Thyroid gland (tissue), 4 donors: ENCODE data around the gene PLPPR5. TPM values are rescaled to one million over a fixed set of nuclear protein-coding genes. Genes with fewer than 3 reads are reported as not detected.

Experiments used
- DNase-seq, 2 donors: peaks; one replicate each; pipeline ENCODE4 v3.0.0-alpha.2; 2019
- H3K27ac ChIP-seq, 3 donors: fragments of 200-600 bp; sonication (generic); 1 replicate in 2 of 3; 2 replicates in 1 of 3; pipeline ENCODE4 v1.5.1; 2016 to 2019; ENCODE audit warnings: mild to moderate bottlenecking in 1 of 3, moderate library complexity in 1 of 3
- H3K27me3 ChIP-seq: fragments of 200-600 bp; sonication (generic); one replicate; pipeline ENCODE4 v1.5.1; 2019
- H3K36me3 ChIP-seq, 2 donors: fragments of 200-600 bp; sonication (generic); one replicate each; pipeline ENCODE4 v1.5.1; 2016 to 2019
- H3K4me1 ChIP-seq, 2 donors: fragments of 200-600 bp; sonication (generic); one replicate each; pipeline ENCODE4 v1.5.1; 2017 to 2019
- H3K4me3 ChIP-seq, 3 donors: fragments of 200-600 bp; sonication (generic); replicated peaks in 1 of 3; 1 replicate in 2 of 3; 2 replicates in 1 of 3; pipeline ENCODE4 v1.5.1; 2016; ENCODE audit warnings: mild to moderate bottlenecking in 1 of 3
- H3K9me3 ChIP-seq: fragments of 200-600 bp; sonication (generic); one replicate; pipeline ENCODE4 v1.5.1; 2017
- POLR2A ChIP-seq, 2 donors: fragments of 450-650 bp; IDR thresholded peaks; one replicate each; pipeline ENCODE4 v1.6.1; 2017; ENCODE audit warnings: antibody characterized with exemption in 2 of 2, mild to moderate bottlenecking in 2 of 2, moderate library complexity in 1 of 2
- WGBS, 2 donors: methylation state at CpG; one replicate each; pipeline ENCODE4 v1.1.5; 2017; 5-methylcytosine and 5-hydroxymethylcytosine counted together
- intact Hi-C: fragments of 100-400 bp; cut with DNase I; formaldehyde crosslinking; loops from one replicate; pipeline ENCODE4 v1.15.1; 2023
- total RNA-seq, 4 donors: library from RNA; depleted of rRNA; stranded (reverse); fragments of >200 nt; gene quantifications; one replicate each; pipeline ENCODE4 v1.2.3, GENCODE V29; 2016
- TF ChIP-seq, protein P1 (sequence below), 6 experiments: fragments of 200-600 bp in 3 of 6; fragments of 450-650 bp in 3 of 6; sonication (generic) in 3 of 6; IDR thresholded peaks; one replicate each; pipeline ENCODE4 v1.5.1; 2016 to 2019; ENCODE audit warnings: antibody characterized with exemption in 6 of 6, mild to moderate bottlenecking in 2 of 6, inconsistent platforms in 1 of 6, moderate library complexity in 1 of 6

The PLPPR5 gene
- total RNA-seq, 4 donors from 2014 or later: not detected

DNA sequence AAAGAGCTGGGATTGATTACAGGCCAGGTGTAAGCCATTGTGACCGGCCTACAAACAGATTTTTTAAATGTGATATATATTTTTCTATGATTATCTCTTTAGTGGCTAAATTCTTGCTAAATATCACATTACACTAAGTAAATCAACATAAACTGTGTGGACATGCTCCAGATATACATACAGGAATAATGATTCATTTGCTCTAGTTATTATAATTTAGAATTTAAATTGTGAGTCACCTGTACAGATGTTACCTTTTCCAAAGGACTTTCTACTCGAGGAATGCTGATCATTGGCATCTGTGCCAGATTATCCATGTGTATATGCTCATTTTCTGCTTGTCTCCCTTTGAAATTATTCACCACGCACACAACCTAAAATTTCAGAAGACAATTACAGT is 90.1 kb downstream of the PLPPR5 start:
- no peaks in the 10 kb centered on the region for H3K4me1 ChIP-seq
- H3K9me3 ChIP-seq: no peaks in the 10 kb centered on the region
- 69 to 73% methylated on average over 3 of the region's 3 CpGs for WGBS, 2 donors
- no peaks in the 10 kb centered on the region for H3K36me3 ChIP-seq
- H3K4me3 ChIP-seq: no peak overlapping the region
- intact Hi-C loops: no loop called here
- no peak for TF ChIP-seq POLR2A (IDR thresholded peaks at IDR 0.05)
- TF ChIP-seq, protein P1, sequence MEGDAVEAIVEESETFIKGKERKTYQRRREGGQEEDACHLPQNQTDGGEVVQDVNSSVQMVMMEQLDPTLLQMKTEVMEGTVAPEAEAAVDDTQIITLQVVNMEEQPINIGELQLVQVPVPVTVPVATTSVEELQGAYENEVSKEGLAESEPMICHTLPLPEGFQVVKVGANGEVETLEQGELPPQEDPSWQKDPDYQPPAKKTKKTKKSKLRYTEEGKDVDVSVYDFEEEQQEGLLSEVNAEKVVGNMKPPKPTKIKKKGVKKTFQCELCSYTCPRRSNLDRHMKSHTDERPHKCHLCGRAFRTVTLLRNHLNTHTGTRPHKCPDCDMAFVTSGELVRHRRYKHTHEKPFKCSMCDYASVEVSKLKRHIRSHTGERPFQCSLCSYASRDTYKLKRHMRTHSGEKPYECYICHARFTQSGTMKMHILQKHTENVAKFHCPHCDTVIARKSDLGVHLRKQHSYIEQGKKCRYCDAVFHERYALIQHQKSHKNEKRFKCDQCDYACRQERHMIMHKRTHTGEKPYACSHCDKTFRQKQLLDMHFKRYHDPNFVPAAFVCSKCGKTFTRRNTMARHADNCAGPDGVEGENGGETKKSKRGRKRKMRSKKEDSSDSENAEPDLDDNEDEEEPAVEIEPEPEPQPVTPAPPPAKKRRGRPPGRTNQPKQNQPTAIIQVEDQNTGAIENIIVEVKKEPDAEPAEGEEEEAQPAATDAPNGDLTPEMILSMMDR (IDR thresholded peaks at IDR 0.05): no peak
- no peaks in the 10 kb centered on the region for H3K27me3 ChIP-seq
- no peak overlapping the region for H3K27ac ChIP-seq
- DNase-seq: no peak

DNA sequence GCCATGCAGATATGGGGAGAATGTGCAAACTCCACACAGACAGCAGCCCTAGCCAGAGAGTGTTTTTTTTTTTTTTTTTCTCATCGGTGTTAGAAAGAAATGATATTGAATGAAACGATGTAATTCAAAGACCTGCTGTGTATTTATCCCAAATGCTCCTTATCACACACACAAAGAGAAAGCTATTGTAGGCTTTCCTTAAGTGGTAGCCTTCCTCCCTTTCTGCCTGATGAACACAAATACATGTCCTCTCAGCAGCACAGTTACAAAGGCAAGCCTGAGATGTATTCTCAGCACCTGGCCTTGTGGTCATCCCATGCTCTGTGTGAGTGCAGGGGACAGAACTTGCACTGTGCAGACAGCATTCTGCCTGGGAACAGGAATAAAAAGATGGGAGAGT is 93.8 kb downstream of the PLPPR5 start:
- WGBS, 2 donors: 87% methylated on average over 2 of the region's 2 CpGs
- intact Hi-C loops: no loop called here

DNA sequence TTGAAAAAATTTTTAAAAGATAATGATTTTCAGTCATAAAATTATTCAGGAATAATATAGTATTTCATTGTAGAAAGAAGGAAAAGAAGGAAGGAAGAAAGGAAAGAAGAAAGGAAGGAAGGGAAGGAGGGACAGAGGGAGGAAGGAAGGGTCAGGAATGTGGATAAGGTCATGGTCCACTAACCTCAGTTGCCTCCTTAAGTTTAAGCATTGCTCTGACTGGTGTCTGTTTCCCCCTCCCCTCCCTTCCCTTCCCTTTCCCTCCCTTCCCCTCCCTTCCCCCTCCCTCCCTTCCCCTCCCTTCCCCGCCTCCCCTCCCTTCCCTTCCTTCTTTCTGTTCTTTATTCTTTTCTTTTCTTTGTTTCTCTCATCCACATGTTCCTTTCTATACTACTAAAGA is 95.7 kb downstream of the PLPPR5 start:
- intact Hi-C loops: no loop called here
- H3K4me1 ChIP-seq: no peaks in the 10 kb centered on the region
- H3K9me3 ChIP-seq: no peaks in the 10 kb centered on the region
- WGBS, 2 donors: 64 to 70% methylated on average over 1 of the region's 1 CpG
- H3K27me3 ChIP-seq: no peaks in the 10 kb centered on the region
- no peak overlapping the region for H3K27ac ChIP-seq
- no peak for DNase-seq
- no peaks in the 10 kb centered on the region for H3K36me3 ChIP-seq
- no peak for TF ChIP-seq POLR2A (IDR thresholded peaks at IDR 0.05)
- TF ChIP-seq, protein P1 (IDR thresholded peaks at IDR 0.05): no peak
- H3K4me3 ChIP-seq: no peak overlapping the region

More for the DNA sequence above, 93.8 kb downstream of the PLPPR5 start:
- no peak for TF ChIP-seq POLR2A (IDR thresholded peaks at IDR 0.05)
- TF ChIP-seq, protein P1 (IDR thresholded peaks at IDR 0.05): no peak
- no peaks in the 10 kb centered on the region for H3K27me3 ChIP-seq
- H3K27ac ChIP-seq: no peak overlapping the region
- H3K36me3 ChIP-seq: no peaks in the 10 kb centered on the region
- H3K9me3 ChIP-seq: no peaks in the 10 kb centered on the region
- no peak overlapping the region for H3K4me3 ChIP-seq
- no peaks in the 10 kb centered on the region for H3K4me1 ChIP-seq
- no peak for DNase-seq

DNA sequence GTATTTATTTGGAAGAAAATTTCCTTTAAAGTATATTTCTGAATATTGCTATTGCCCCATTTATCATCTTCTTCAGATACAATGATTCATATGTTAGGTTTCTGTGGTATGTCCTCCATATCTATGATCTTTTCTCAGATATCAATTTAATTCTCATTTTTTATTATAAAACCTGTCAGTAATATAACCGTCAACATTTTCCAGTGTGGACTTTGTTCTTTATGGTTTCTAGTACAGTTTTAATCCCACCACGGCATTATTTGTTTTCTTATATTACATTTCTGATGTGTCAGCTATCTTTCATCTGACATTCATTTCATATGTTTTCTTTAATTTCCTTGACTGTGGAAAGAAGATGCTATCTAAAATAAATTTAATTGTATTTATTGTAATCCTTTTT is 97.9 kb downstream of the PLPPR5 start:
- WGBS, 2 donors: 68 to 70% methylated on average over 2 of the region's 2 CpGs
- H3K27me3 ChIP-seq: no peaks in the 10 kb centered on the region
- intact Hi-C loops: no loop called here
- no peaks in the 10 kb centered on the region for H3K4me1 ChIP-seq
- no peak overlapping the region for H3K27ac ChIP-seq
- DNase-seq: no peak
- no peaks in the 10 kb centered on the region for H3K36me3 ChIP-seq
- no peak overlapping the region for H3K4me3 ChIP-seq
- TF ChIP-seq POLR2A (IDR thresholded peaks at IDR 0.05): no peak
- TF ChIP-seq, protein P1 (IDR thresholded peaks at IDR 0.05): no peak
- no peaks in the 10 kb centered on the region for H3K9me3 ChIP-seq

DNA sequence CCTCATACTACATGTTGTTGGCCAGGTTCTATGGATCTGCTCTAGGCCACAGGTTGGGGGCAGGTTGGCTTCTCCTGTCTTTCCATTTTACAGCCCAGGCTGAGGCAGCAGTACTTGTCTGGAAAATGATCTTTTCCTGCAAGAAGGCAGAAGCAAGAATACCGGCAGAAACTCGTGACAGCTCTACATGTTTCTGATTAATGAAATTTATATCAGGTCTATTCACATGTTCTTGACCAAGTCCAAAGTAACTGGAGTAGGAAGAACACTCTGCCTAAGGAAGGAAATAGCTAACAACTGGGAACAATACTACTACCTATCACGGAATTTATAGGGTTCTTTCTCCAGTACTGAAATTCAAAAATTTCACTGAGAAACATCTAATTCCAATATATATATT is 98.3 kb downstream of the PLPPR5 start:
- H3K27me3 ChIP-seq: no peaks in the 10 kb centered on the region
- no peaks in the 10 kb centered on the region for H3K9me3 ChIP-seq
- no peaks in the 10 kb centered on the region for H3K4me1 ChIP-seq
- no peak overlapping the region for H3K4me3 ChIP-seq
- no peak for TF ChIP-seq POLR2A (IDR thresholded peaks at IDR 0.05)
- TF ChIP-seq, protein P1 (IDR thresholded peaks at IDR 0.05): no peak
- no peak for DNase-seq
- intact Hi-C loops: no loop called here
- WGBS, 2 donors: 87 to 92% methylated on average over 3 of the region's 3 CpGs
- H3K27ac ChIP-seq: no peak overlapping the region
- H3K36me3 ChIP-seq: no peaks in the 10 kb centered on the region
